ENCODE data around the gene THEM5.

THEM5 gene

DNA sequence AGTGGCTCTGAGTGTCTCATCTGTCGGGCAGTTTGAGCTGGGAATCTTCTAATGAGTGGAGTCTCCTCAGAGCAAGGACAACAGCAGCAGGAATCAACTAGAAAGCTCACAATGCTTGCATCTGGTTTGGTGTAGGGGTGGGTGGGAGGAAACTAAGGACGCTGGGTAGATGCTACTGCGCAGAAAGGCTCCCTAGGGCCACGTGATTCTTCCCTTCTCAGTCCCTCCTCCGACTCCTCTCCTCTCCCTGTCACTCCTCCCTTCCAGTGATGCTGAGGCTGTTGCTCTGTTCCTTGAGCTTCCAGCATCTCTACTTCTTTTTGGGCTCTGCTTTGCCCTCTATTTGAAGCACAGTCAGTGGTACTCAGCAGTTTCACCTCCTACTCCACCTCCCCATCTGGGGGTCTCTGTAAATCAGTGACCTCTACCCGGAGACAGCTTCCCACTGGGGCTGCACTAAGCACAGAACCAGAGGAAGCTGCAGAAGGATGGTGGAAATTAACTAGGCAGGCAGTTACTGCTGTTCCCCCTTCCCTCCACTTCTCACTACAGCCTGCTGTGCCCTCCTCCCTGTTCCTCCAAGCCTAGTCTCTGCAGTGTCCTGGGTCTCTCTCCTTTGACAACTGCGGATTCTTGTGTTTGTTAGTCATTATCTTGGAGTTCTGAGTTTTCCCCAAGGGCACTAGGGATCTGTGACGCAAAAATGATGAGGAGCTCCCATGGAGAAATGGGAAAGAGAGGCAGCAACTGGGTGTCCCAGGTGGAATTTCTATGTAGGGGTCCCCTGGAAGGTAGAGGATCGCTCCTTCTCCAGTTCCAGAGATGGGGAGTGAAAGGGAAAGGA lies 54.1 kb downstream of the THEM5 start:
- Histone ChIP-seq H3K4me3 (ENCODE audit: low read depth in 1 of 2, low read length in 1 of 2) (no peak overlapping the region), H3K27ac (no peak overlapping the region), H3K4me1 (ENCODE audit: control insufficient read depth in 1 of 2, insufficient read depth in 1 of 2, low read depth in 1 of 2, low read length in 1 of 2) (no peaks in the 10 kb centered on the region), H3K36me3 (no peaks in the 10 kb centered on the region), H3K27me3 (peaks cover 59% of the 10 kb centered on the region), H3K9me3 (no peaks in the 10 kb centered on the region)
- TF ChIP-seq, protein P1, sequence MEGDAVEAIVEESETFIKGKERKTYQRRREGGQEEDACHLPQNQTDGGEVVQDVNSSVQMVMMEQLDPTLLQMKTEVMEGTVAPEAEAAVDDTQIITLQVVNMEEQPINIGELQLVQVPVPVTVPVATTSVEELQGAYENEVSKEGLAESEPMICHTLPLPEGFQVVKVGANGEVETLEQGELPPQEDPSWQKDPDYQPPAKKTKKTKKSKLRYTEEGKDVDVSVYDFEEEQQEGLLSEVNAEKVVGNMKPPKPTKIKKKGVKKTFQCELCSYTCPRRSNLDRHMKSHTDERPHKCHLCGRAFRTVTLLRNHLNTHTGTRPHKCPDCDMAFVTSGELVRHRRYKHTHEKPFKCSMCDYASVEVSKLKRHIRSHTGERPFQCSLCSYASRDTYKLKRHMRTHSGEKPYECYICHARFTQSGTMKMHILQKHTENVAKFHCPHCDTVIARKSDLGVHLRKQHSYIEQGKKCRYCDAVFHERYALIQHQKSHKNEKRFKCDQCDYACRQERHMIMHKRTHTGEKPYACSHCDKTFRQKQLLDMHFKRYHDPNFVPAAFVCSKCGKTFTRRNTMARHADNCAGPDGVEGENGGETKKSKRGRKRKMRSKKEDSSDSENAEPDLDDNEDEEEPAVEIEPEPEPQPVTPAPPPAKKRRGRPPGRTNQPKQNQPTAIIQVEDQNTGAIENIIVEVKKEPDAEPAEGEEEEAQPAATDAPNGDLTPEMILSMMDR (IDR thresholded peaks at IDR 0.05) = no peak

DNA sequence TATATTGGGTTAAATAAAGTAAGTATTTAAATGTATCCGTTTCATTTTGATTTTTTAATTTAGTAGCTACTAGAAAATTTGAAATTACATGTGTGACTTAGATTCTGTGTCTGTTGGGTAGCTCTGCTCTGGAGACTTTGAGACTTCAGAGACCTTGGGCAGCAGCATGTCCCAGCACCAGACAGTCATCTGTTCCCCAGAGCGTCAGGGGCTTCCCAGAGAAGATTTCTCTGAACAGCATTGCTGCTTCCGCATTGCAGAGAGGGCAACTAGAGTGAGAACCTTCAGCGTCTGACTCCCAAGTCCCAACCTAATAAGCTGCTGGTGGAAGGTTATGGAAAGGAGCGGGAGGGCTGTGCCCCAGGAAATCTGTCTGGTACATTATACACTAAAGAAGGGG lies 54.9 kb downstream of the THEM5 start:
- Histone ChIP-seq H3K36me3 (no peaks in the 10 kb centered on the region), H3K9me3 (no peaks in the 10 kb centered on the region), H3K27me3 (peaks cover 51% of the 10 kb centered on the region), H3K27ac (no peak overlapping the region), H3K4me1 (ENCODE audit: control insufficient read depth in 1 of 2, insufficient read depth in 1 of 2, low read depth in 1 of 2, low read length in 1 of 2) (no peaks in the 10 kb centered on the region), H3K4me3 (ENCODE audit: low read depth in 1 of 2, low read length in 1 of 2) (no peak overlapping the region)
- TF ChIP-seq, protein P1 (IDR thresholded peaks at IDR 0.05) = no peak

Measured in neutrophil (primary cell).